ENCODE results near the gene ZNF70. TPM values are rescaled to one million over a fixed set of nuclear protein-coding genes. Genes with fewer than 3 reads are reported as not detected.

The ZNF70 gene
- total RNA-seq, 1 experiment from 2014 or later = 2.9 TPM

DNA sequence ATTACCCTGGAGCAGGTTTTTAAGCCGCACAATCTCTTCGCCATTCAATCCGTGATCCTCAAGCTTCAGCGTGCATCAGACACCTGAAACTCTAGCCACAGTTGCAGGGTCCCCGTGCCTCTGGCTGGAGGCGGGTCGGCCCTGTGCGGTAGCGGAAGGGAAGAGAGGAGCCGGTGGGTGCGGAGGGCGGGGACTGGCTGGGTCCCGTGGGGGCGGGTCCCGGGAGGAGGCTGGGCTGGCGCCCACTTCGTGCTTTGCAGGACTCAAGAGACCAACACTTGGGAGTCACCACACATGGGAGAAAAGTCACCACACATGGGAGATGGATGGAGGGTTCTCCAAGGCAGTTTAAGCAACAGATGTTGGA, 12.7 kb upstream of the ZNF70 start:
- no TSS peak for BruUV-seq (replicated peaks)
- Histone ChIP-seq H3K9me2 (ENCODE audit: insufficient read depth) (no peaks in the 10 kb centered on the region), H3K4me3 (no peak overlapping the region), H3K4me2 (no peak overlapping the region), H2AFZ (no peak overlapping the region), H3K36me3 (ENCODE audit: low read depth) (peaks cover 4% of the 10 kb centered on the region; the same call in 1 of the 2 replicates), H3K27me3 (ENCODE audit: insufficient read depth, low read depth) (no peaks in the 10 kb centered on the region), H3K27ac (no peak overlapping the region), H3K9me3 (ENCODE audit: insufficient read depth, low read depth) (no peaks in the 10 kb centered on the region), H3K4me1 (replicated peaks; ENCODE audit: insufficient read depth) (peaks cover 19% of the 10 kb centered on the region), H3F3A (ENCODE audit: insufficient read depth, low read depth) (peaks cover 6% of the 10 kb centered on the region; the same call in 1 of the 2 replicates), H4K20me1 (ENCODE audit: insufficient read depth) (peaks cover 28% of the 10 kb centered on the region), H3K79me2 (ENCODE audit: low read depth) (peaks cover 10% of the 10 kb centered on the region)
- ChIA-PET POLR2A (ENCODE audit: unreplicated experiment) (no interaction called here), CTCF (no interaction called here)
- intact Hi-C loops (cut with micrococcal nuclease; ENCODE audit: unreplicated experiment) = no loop called here
- no peak for DNase-seq
- TF ChIP-seq CTCF (conservative IDR thresholded peaks at IDR 0.05) (no peak), EZH2 (IDR thresholded peaks at IDR 0.05; ENCODE audit: low read depth) (no peak)

DNA sequence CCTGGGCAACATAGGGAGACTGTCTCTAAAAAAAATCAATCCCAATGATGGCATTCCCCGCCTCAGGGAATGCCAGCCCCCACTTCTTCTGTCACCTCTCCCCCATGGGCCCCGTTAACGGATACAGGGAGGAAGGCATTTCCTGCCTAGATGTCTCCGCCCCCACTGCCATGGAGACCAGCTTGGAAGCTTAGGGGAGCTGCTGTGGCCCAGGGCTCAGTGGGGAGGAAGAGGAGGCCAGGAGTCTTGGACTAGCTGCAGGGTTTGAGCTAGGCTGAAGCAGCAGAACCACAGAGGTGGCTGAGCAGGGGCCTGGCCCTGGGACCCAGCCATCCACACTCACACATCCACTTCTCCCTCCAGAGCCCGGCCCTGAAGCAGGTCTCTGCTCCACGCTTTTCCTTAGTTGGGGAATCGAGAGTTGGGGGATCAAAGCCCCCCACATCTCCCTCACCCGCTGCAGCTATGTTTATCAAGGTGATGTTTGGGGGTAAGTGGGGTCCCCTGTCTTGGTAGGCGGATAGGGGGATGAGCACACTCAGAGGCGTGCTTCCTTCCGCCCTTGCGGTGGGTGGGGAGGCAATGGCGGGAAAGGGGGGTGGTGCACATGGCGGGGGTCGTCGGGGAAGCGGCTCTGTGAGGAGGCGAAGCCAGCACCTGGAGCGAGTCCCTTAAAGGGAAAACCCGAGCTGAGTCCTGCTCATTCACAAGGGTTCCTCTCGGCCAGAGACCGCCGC, 12.1 kb upstream of the ZNF70 start, which contains the start of gene C22orf15:
Gene C22orf15 (plus strand): TSS at position 149 of the 737 bp plus-strand sequence. CDS start 317 bp downstream, at position 466.
- Histone ChIP-seq H3K79me2 (ENCODE audit: low read depth) (peaks cover 10% of the 10 kb centered on the region), H3K27ac (no peak within 1 kb of the TSS), H3K4me1 (replicated peaks; ENCODE audit: insufficient read depth) (peaks cover 19% of the 10 kb centered on the region), H3F3A (ENCODE audit: insufficient read depth, low read depth) (peaks cover 6% of the 10 kb centered on the region; the same call in 1 of the 2 replicates), H3K9me3 (ENCODE audit: insufficient read depth, low read depth) (no peaks in the 10 kb centered on the region), H3K4me2 (no peak within 1 kb of the TSS), H3K9me2 (ENCODE audit: insufficient read depth) (no peaks in the 10 kb centered on the region), H3K4me3 (no peak within 1 kb of the TSS), H3K36me3 (ENCODE audit: low read depth) (peaks cover 4% of the 10 kb centered on the region; the same call in 1 of the 2 replicates), H4K20me1 (ENCODE audit: insufficient read depth) (peaks cover 28% of the 10 kb centered on the region), H2AFZ (no peak within 1 kb of the TSS), H3K27me3 (ENCODE audit: insufficient read depth, low read depth) (no peaks in the 10 kb centered on the region)
- ChIA-PET POLR2A (ENCODE audit: unreplicated experiment) (no interaction called here), CTCF (interaction anchor here (0.8 kb wide), 1 partner anchor 1604 kb away, joined by 5 read pairs; no protein-coding TSS in a partner anchor)
- BruUV-seq (replicated peaks) = no TSS peak
- intact Hi-C loops (cut with micrococcal nuclease; ENCODE audit: unreplicated experiment) = no loop called here
- TF ChIP-seq EZH2 (IDR thresholded peaks at IDR 0.05; ENCODE audit: low read depth) = no peak
- TF ChIP-seq CTCF (conservative IDR thresholded peaks at IDR 0.05) = no peak
- DNase-seq = no peak

- H3K9me3 ChIP-seq (ENCODE audit: insufficient read depth, low read depth) = no peaks in the 10 kb centered on the region
- 0 out of 2 replicates have a peak, but pooled peaks cover 3% of the 10 kb centered on the region for H3K4me1 ChIP-seq (replicated peaks; ENCODE audit: insufficient read depth)
- no peak overlapping the region for H2AFZ ChIP-seq
- intact Hi-C loops (cut with micrococcal nuclease; ENCODE audit: unreplicated experiment) = no loop called here
- CTCF ChIA-PET = interaction anchor here (0.6 kb wide), 1 partner anchor 11 kb away, joined by 7 read pairs; no protein-coding TSS in a partner anchor
- H3K79me2 ChIP-seq (ENCODE audit: low read depth) = no peaks in the 10 kb centered on the region
- POLR2A ChIA-PET (ENCODE audit: unreplicated experiment) = no interaction called here
- no peaks in the 10 kb centered on the region for H3K27me3 ChIP-seq (ENCODE audit: insufficient read depth, low read depth)
- H3K4me2 ChIP-seq = no peak overlapping the region
- H3K27ac ChIP-seq = no peak overlapping the region
- H3K4me3 ChIP-seq = no peak overlapping the region
- H3K36me3 ChIP-seq (ENCODE audit: low read depth) = no peaks in the 10 kb centered on the region
- DNase-seq = no peak
- peaks cover 10% of the 10 kb centered on the region; the same call in 1 of the 2 replicates for H3F3A ChIP-seq (ENCODE audit: insufficient read depth, low read depth)
- peaks cover 15% of the 10 kb centered on the region for H4K20me1 ChIP-seq (ENCODE audit: insufficient read depth)
- TF ChIP-seq EZH2 (IDR thresholded peaks at IDR 0.05; ENCODE audit: low read depth) = no peak
- no peak for TF ChIP-seq CTCF (conservative IDR thresholded peaks at IDR 0.05)
- no TSS peak for BruUV-seq (replicated peaks)
- H3K9me2 ChIP-seq (ENCODE audit: insufficient read depth) = no peaks in the 10 kb centered on the region
These were observed 9.1 kb upstream of the ZNF70 start for GRCh38 chr22:23760056-23760455.

All from PC-9 (cell line).